H9 (cell line): ENCODE results near the gene SLMAP. TPM values are rescaled to one million over a fixed set of nuclear protein-coding genes. Genes with fewer than 3 reads are reported as not detected.

Experiments
- DNase-seq: peaks from one replicate; pipeline ENCODE4 v3.0.0-alpha.2; 2017
- H2AFZ ChIP-seq: one replicate; pipeline ENCODE4 v1.6.1; 2013; ENCODE audit warnings: mild to moderate bottlenecking, low read length, control low read depth, moderate library complexity
- H2AK5ac ChIP-seq: 2 replicates; pipeline ENCODE4 v1.6.1; 2013; ENCODE audit warnings: low read length, control low read depth, mixed read lengths; ENCODE audit not compliant: insufficient read length
- H2BK120ac ChIP-seq: one replicate; pipeline ENCODE4 v1.6.1; 2013; ENCODE audit warnings: low read depth, mild to moderate bottlenecking, low read length, control low read depth, inconsistent platforms; ENCODE audit not compliant: poor library complexity, severe bottlenecking
- H2BK12ac ChIP-seq: 2 replicates; pipeline ENCODE4 v1.6.1; 2013; ENCODE audit warnings: low read length, control low read depth, mixed read lengths, low read depth; ENCODE audit not compliant: insufficient read length
- H2BK15ac ChIP-seq: 2 replicates; pipeline ENCODE4 v1.6.1; 2013; ENCODE audit warnings: low read depth, low read length, control low read depth
- H2BK20ac ChIP-seq: one replicate; pipeline ENCODE4 v1.6.1; 2013; ENCODE audit warnings: low read depth, mild to moderate bottlenecking, low read length, control low read depth, inconsistent platforms; ENCODE audit not compliant: poor library complexity, severe bottlenecking
- H2BK5ac ChIP-seq: 2 replicates; pipeline ENCODE4 v1.6.1; 2013; ENCODE audit warnings: low read length, control low read depth, mixed read lengths; ENCODE audit not compliant: insufficient read length
- H3K14ac ChIP-seq: 2 replicates; pipeline ENCODE4 v1.6.1; 2013; ENCODE audit warnings: low read length, control low read depth; ENCODE audit not compliant: insufficient read depth
- H3K18ac ChIP-seq: 2 replicates; pipeline ENCODE4 v1.6.1; 2013; ENCODE audit warnings: low read depth, mild to moderate bottlenecking, mixed read lengths, low read length, control low read depth; ENCODE audit not compliant: insufficient read length
- H3K23ac ChIP-seq: 2 replicates; pipeline ENCODE4 v1.6.1; 2013; ENCODE audit warnings: low read length, control low read depth, mixed read lengths, low read depth; ENCODE audit not compliant: insufficient read length
- H3K23me2 ChIP-seq: 2 replicates; pipeline ENCODE4 v1.6.1; 2013; ENCODE audit warnings: low read depth, mild to moderate bottlenecking, mixed read lengths, low read length, control low read depth; ENCODE audit not compliant: insufficient read length, poor library complexity, severe bottlenecking
- H3K27ac ChIP-seq: 2 replicates; pipeline ENCODE4 v1.5.1; 2013; ENCODE audit warnings: low read length, control low read depth, mixed read lengths, low read depth; ENCODE audit not compliant: insufficient read length
- H3K27me3 ChIP-seq: 2 replicates; pipeline ENCODE4 v1.6.1; 2013; ENCODE audit warnings: low read length, control low read depth, inconsistent platforms; ENCODE audit not compliant: insufficient read depth
- H3K4ac ChIP-seq: 2 replicates; pipeline ENCODE4 v1.6.1; 2013; ENCODE audit warnings: low read depth, mild to moderate bottlenecking, control low read depth, inconsistent platforms, low read length, moderate library complexity
- H3K4me1 ChIP-seq: 2 replicates; pipeline ENCODE4 v1.6.1; 2013; ENCODE audit warnings: low read length, control low read depth, inconsistent platforms; ENCODE audit not compliant: insufficient read depth
- H3K4me2 ChIP-seq: 2 replicates; pipeline ENCODE4 v1.6.1; 2013; ENCODE audit warnings: low read length, control low read depth, mixed read lengths; ENCODE audit not compliant: insufficient read length, insufficient read depth
- H3K56ac ChIP-seq: 2 replicates; pipeline ENCODE4 v1.6.1; 2013; ENCODE audit warnings: low read depth, mild to moderate bottlenecking, mixed read lengths, low read length, control low read depth; ENCODE audit not compliant: insufficient read length
- H3K79me1 ChIP-seq: 2 replicates; pipeline ENCODE4 v1.6.1; 2013; ENCODE audit warnings: low read depth, mild to moderate bottlenecking, moderate library complexity, low read length, control low read depth, inconsistent platforms; ENCODE audit not compliant: insufficient read depth, poor library complexity, severe bottlenecking
- H3K79me2 ChIP-seq: 2 replicates; pipeline ENCODE4 v1.6.1; 2013; ENCODE audit warnings: low read length, control low read depth, inconsistent platforms; ENCODE audit not compliant: insufficient read depth
- H3K9ac ChIP-seq: 2 replicates; pipeline ENCODE4 v1.6.1; 2013; ENCODE audit warnings: low read length, control low read depth, mixed read lengths; ENCODE audit not compliant: insufficient read length; ENCODE audit errors: extremely low read depth
- H3K9me3 ChIP-seq: one replicate; pipeline ENCODE4 v1.6.1; 2013; ENCODE audit warnings: low read depth, low read length, inconsistent platforms; ENCODE audit not compliant: control insufficient read depth
- H3T11ph ChIP-seq: one replicate; pipeline ENCODE4 v1.6.1; 2013; ENCODE audit warnings: mild to moderate bottlenecking, low read length, control low read depth, inconsistent platforms
- H4K20me1 ChIP-seq: one replicate; pipeline ENCODE4 v1.6.1; 2013; ENCODE audit not compliant: control insufficient read depth, insufficient read length, insufficient read depth
- H4K5ac ChIP-seq: 2 replicates; pipeline ENCODE4 v1.6.1; 2013; ENCODE audit warnings: low read depth, mild to moderate bottlenecking, mixed read lengths, low read length, control low read depth; ENCODE audit not compliant: insufficient read length
- H4K8ac ChIP-seq: replicated peaks from 2 replicates; pipeline ENCODE4 v1.6.1; 2013; ENCODE audit warnings: low read length, control low read depth, mixed read lengths, low read depth; ENCODE audit not compliant: insufficient read length
- H4K91ac ChIP-seq: 2 replicates; pipeline ENCODE4 v1.6.1; 2013; ENCODE audit warnings: low read depth, mild to moderate bottlenecking, moderate library complexity, mixed read lengths, low read length, control low read depth; ENCODE audit not compliant: insufficient read length
- H3K27ac Mint-ChIP-seq, 3 experiments: 2 replicates in 2 of 3; 3 replicates in 1 of 3; pipeline ENCODE4 v1.8.0; 2020 to 2021; ENCODE audit warnings: mixed read lengths in 3 of 3, mild to moderate bottlenecking in 1 of 3, moderate library complexity in 1 of 3
- H3K27me3 Mint-ChIP-seq: 2 replicates; pipeline ENCODE4 v1.8.0; 2021; ENCODE audit warnings: low read depth, mild to moderate bottlenecking, moderate library complexity, mixed read lengths
- H3K36me3 Mint-ChIP-seq, 3 experiments: 2 replicates in 2 of 3; 3 replicates in 1 of 3; pipeline ENCODE4 v1.8.0; 2020 to 2021; ENCODE audit warnings: low read depth in 3 of 3, mixed read lengths in 3 of 3; ENCODE audit not compliant: insufficient read depth in 1 of 3
- H3K4me1 Mint-ChIP-seq, 2 experiments: 2 replicates each; pipeline ENCODE4 v1.8.0; 2020; ENCODE audit warnings: mixed read lengths in 2 of 2
- H3K4me3 Mint-ChIP-seq, 2 experiments: 2 replicates in 1 of 2; 3 replicates in 1 of 2; pipeline ENCODE4 v1.8.0; 2020 to 2021; ENCODE audit warnings: mild to moderate bottlenecking in 2 of 2, mixed read lengths in 2 of 2, moderate library complexity in 1 of 2
- H3K9me3 Mint-ChIP-seq, 2 experiments: 2 replicates in 1 of 2; 3 replicates in 1 of 2; pipeline ENCODE4 v1.8.0; 2020; ENCODE audit warnings: mild to moderate bottlenecking in 2 of 2, mixed read lengths in 2 of 2, moderate library complexity in 1 of 2
- WGBS: extraction: QIAGEN DNeasy Blood & Tissue Kit; methylation state at CpG from one replicate; pipeline ENCODE4 v1.1.7; 2013; ENCODE audit warnings: missing lambda C conversion rate, low lambda C conversion rate, mixed read lengths; ENCODE audit not compliant: insufficient read length; ENCODE audit errors: extremely low coverage; 5-methylcytosine and 5-hydroxymethylcytosine counted together
- total RNA-seq: library from RNA; stranded (reverse); gene quantifications from 2 replicates; pipeline ENCODE4 v1.2.1, GENCODE V29; 2021
- TF ChIP-seq, protein P1 (sequence below): fragments of 200-600 bp; sonication (generic); conservative IDR thresholded peaks from 3 replicates; pipeline ENCODE4 v1.8.0; 2021; ENCODE audit warnings: antibody characterized with exemption, mild to moderate bottlenecking

SLMAP gene
- total RNA-seq, 1 experiment from 2014 or later, result 65.1 TPM

DNA sequence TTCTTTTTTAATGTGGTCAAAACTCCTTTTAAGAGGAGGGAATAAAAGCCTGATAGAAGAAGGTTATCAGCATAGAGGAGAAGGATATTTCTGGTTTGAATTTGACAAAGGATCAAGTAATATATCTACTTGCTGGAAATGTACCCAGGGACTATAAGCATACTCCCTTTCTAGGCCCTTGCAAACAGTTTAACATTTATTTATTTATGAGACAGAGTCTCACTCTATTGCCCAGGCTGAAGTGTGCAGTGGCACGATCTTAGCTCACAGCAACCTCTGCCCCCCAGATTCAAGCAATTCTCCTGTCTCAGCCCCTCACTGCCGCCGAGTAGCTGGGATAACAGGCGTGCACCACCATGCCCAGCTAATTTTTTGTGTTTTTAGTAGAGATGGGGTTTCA lies 71.6 kb downstream of the SLMAP start:
- Histone ChIP-seq H4K8ac (no peak overlapping the region), H3K9ac (no peak overlapping the region), H3K18ac (no peak overlapping the region), H3K79me1 (peaks cover 6% of the 10 kb centered on the region), H2BK120ac (no peak overlapping the region), H2BK15ac (no peak overlapping the region), H3K9me3 (no peaks in the 10 kb centered on the region), H3K14ac (no peak overlapping the region), H3K4me2 (no peak overlapping the region), H2AK5ac (no peak overlapping the region), H3K27ac (no peak overlapping the region), H3K79me2 (peaks cover 1% of the 10 kb centered on the region; the same call in 1 of the 2 replicates), H4K20me1 (no peaks in the 10 kb centered on the region), H3K23me2 (no peaks in the 10 kb centered on the region), H2BK12ac (no peak overlapping the region), H2BK20ac (no peak overlapping the region), H3K23ac (no peak overlapping the region), H4K91ac (no peak overlapping the region), H4K5ac (no peak overlapping the region), H3K4me1 (peaks cover 12% of the 10 kb centered on the region; the same call in 1 of the 2 replicates), H3K4ac (no peak overlapping the region), H3K56ac (no peak overlapping the region), H3T11ph (no peak overlapping the region), H3K27me3 (no peaks in the 10 kb centered on the region), H2BK5ac (no peak overlapping the region), H2AFZ (no peak overlapping the region)
- Mint-ChIP-seq H3K36me3 (peaks cover 0 to 2% (median 0%) of the 10 kb centered on the region in 3 experiments; a peak in 1 of 7 replicates), H3K4me1 (peaks cover 53 to 62% of the 10 kb centered on the region in 2 experiments), H3K27ac (peak overlapping the region in 1 of 3 experiments; percentile 29; a peak in 1 of 7 replicates), H3K9me3 (no peaks in the 10 kb centered on the region), H3K27me3 (no peaks in the 10 kb centered on the region), H3K4me3 (no peak overlapping the region)
- WGBS, result no CpG with 5 or more reads among the region's 4 CpGs
- TF ChIP-seq, protein P1, sequence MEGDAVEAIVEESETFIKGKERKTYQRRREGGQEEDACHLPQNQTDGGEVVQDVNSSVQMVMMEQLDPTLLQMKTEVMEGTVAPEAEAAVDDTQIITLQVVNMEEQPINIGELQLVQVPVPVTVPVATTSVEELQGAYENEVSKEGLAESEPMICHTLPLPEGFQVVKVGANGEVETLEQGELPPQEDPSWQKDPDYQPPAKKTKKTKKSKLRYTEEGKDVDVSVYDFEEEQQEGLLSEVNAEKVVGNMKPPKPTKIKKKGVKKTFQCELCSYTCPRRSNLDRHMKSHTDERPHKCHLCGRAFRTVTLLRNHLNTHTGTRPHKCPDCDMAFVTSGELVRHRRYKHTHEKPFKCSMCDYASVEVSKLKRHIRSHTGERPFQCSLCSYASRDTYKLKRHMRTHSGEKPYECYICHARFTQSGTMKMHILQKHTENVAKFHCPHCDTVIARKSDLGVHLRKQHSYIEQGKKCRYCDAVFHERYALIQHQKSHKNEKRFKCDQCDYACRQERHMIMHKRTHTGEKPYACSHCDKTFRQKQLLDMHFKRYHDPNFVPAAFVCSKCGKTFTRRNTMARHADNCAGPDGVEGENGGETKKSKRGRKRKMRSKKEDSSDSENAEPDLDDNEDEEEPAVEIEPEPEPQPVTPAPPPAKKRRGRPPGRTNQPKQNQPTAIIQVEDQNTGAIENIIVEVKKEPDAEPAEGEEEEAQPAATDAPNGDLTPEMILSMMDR, result no peak
- DNase-seq, result no peak
